K562 (cell line): Measurements from ENCODE around the gene PRAMEF12. TPM values are rescaled to one million over a fixed set of nuclear protein-coding genes. Genes with fewer than 3 reads are reported as not detected.
A peak's percentile ranks its signal among the peaks of the same experiment; 100 is the strongest.

Experiments used
- ADNP ChIP-seq: fragments of 200-800 bp; sonication (Bioruptor generic); IDR thresholded peaks from 2 replicates; pipeline ENCODE4 v1.6.1; 2016; ENCODE audit warnings: missing genetic modification characterization, missing compliant biosample characterization
- BRD9 ChIP-seq: fragments of 450-650 bp; IDR thresholded peaks from 2 replicates; pipeline ENCODE4 v1.6.1; 2018; ENCODE audit warnings: low read depth; ENCODE audit not compliant: partially characterized antibody
- CHD4 ChIP-seq: fragments of 200-600 bp; sonication (generic); IDR thresholded peaks from 3 replicates; pipeline ENCODE4 v1.6.1; 2012; ENCODE audit warnings: low read depth, mild to moderate bottlenecking, mixed read lengths, low read length, inconsistent platforms; ENCODE audit not compliant: insufficient read depth, insufficient replicate concordance, poor library complexity, severe bottlenecking
- DDX20 ChIP-seq: fragments of 450-650 bp; IDR thresholded peaks from 2 replicates; pipeline ENCODE4 v1.6.1; 2016; ENCODE audit warnings: missing genetic modification characterization, low read depth, mild to moderate bottlenecking, missing compliant biosample characterization, moderate library complexity
- FOSL1 ChIP-seq: fragments of 200-800 bp; sonication (Bioruptor generic); conservative IDR thresholded peaks from 2 replicates; pipeline ENCODE4 v1.6.1; 2016; ENCODE audit warnings: missing genetic modification characterization, missing compliant biosample characterization
- MYC ChIP-seq, 2 experiments: fragments of 250-450 bp in 1 of 2; sonication (Bioruptor Pico) in 1 of 2; IDR thresholded peaks; 2 replicates each; pipeline versions ENCODE4 v1.5.1 to v1.6.1; 2012 to 2021; ENCODE audit warnings: low read depth in 2 of 2, borderline replicate concordance in 1 of 2, improper control_type of control experiment in 1 of 2, low read length in 1 of 2, mild to moderate bottlenecking in 1 of 2, moderate library complexity in 1 of 2
- NBN ChIP-seq: fragments of 450-650 bp; IDR thresholded peaks from 2 replicates; pipeline ENCODE4 v1.6.1; 2016; ENCODE audit warnings: low read depth, mild to moderate bottlenecking
- POLR2H ChIP-seq: IDR thresholded peaks from 2 replicates; pipeline ENCODE4 v1.6.1; 2016; ENCODE audit warnings: missing genetic modification characterization, low read depth, mild to moderate bottlenecking, control low read depth, missing compliant biosample characterization, moderate library complexity
- SMARCC2 ChIP-seq: fragments of 450-650 bp; IDR thresholded peaks from 2 replicates; pipeline ENCODE4 v1.6.1; 2017; ENCODE audit warnings: antibody characterized with exemption, moderate library complexity, mild to moderate bottlenecking, low read depth
- ZNF140 ChIP-seq: fragments of 250-450 bp; sonication (Bioruptor Pico); IDR thresholded peaks from 2 replicates; pipeline ENCODE4 v1.8.0; 2021; ENCODE audit warnings: moderate library complexity, mild to moderate bottlenecking, inconsistent platforms
- ZNF143 ChIP-seq: sonication (generic); formaldehyde crosslinking; IDR thresholded peaks from 2 replicates; pipeline ENCODE4 v1.9.0; 2022; ENCODE audit warnings: mild to moderate bottlenecking, missing genetic modification reagents
- polyA plus RNA-seq, 8 experiments: library from polyadenylated mRNA; depleted of rRNA in 4 of 8; stranded (reverse) in 5 of 8; unstranded in 3 of 8; fragments of >200 nt; fragmentation: Nextera tagmentation in 2 of 8; fragmentation: Illumina TruSeq in 1 of 8; extraction: Ambion mirVana in 2 of 8; extraction: Trizol in 1 of 8; gene quantifications; 2 replicates each; pipeline versions ENCODE4 v1.2.1 to v1.2.3, GENCODE V29; 2011 to 2014; ENCODE audit warnings: inconsistent platforms in 1 of 8, missing spikeins in 1 of 8
- total RNA-seq, 7 experiments: library from RNA; depleted of rRNA in 6 of 7; stranded (reverse); fragments of >200 nt in 6 of 7; fragmentation: Illumina TruSeq in 2 of 7; extraction: Trizol in 2 of 7; gene quantifications; 2 replicates each; pipeline versions ENCODE4 v1.2.1 to v1.2.3, GENCODE V29; 2011 to 2021; ENCODE audit warnings: low replicate concordance in 1 of 7
- TF ChIP-seq, protein P1 (sequence below): fragments of 250-450 bp; sonication (Bioruptor Pico); IDR thresholded peaks from 2 replicates; pipeline ENCODE4 v1.8.0; 2022; ENCODE audit warnings: moderate library complexity, mild to moderate bottlenecking, inconsistent platforms
- TF ChIP-seq, protein P2 (sequence below): fragments of 450-650 bp; IDR thresholded peaks from 2 replicates; pipeline ENCODE4 v1.6.1; 2016; ENCODE audit warnings: mild to moderate bottlenecking, moderate library complexity

PRAMEF12 gene
- total and polyA plus RNA-seq, 9 of the 15 experiments (the other 6 are each of a cell fraction or from before 2014, with no cell fraction given): not detected

DNA sequence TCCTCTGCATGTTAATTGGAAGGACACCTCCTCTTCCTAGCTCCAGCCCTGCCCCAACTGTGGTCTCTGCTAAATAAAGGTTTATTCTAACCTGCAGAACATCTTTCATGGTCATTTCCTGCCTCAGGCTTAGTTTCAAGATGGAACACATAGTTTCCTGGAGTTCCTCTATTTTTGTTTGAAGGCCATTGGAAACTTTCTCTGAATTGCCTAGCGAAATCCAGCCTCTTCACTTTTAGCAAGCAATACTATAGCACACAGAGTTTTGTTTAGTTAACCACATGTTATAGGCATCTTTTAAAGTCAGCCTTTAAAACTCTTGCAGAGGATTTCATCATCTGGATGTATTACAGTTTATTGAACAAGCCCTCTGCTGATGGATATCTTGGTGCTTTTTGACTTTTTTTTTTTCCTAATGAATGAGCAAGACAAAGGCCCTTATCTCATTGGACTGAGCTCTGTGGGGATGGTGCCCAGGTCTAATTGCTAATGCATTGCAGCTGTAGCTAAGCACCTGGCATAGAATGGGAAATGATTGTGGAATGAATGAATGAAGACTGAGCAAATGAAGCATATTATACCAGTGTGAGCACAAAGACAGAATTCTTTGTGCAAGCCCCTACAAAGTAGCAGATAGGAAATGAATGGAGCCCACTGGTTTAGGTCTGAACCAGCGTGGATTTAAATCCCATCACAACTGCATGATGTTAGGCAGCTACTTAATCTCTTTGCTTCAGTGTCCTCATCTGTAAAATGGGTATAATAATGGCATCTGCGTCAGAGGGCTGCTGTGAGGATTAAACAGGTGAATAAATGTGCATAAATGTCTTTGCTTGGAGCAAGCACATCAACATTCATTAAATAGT is 28.2 kb upstream of the PRAMEF12 start (continued):
- TF ChIP-seq POLR2H (tag) (peak; percentile 79), FOSL1 (tag) (peak; percentile 76), MYC (IDR thresholded peaks at IDR 0.05; ENCODE audit: low read depth, low read length) (peak; percentile 92), MYC (CRISPR knock-in tag; IDR thresholded peaks at IDR 0.05; ENCODE audit: borderline replicate concordance, low read depth) (0 out of 2 replicates have a peak, but pooled peaks have one; percentile 65), ADNP (peak; percentile 96), DDX20 (tag) (no peak), SMARCC2 (peak; percentile 60; the same call in 1 of the 2 replicates), CHD4 (peak; percentile 87), BRD9 (peak; percentile 38), ZNF140 (CRISPR knock-in tag) (no peak), ZNF143 (CRISPR knock-in tag) (no peak), NBN (peak; percentile 51; the same call in 1 of the 2 replicates)
- TF ChIP-seq, protein P1, sequence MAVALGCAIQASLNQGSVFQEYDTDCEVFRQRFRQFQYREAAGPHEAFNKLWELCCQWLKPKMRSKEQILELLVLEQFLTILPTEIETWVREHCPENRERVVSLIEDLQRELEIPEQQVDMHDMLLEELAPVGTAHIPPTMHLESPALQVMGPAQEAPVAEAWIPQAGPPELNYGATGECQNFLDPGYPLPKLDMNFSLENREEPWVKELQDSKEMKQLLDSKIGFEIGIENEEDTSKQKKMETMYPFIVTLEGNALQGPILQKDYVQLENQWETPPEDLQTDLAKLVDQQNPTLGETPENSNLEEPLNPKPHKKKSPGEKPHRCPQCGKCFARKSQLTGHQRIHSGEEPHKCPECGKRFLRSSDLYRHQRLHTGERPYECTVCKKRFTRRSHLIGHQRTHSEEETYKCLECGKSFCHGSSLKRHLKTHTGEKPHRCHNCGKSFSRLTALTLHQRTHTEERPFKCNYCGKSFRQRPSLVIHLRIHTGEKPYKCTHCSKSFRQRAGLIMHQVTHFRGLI (CRISPR knock-in tag): peak; percentile 60; the same call in 1 of the 2 replicates
- TF ChIP-seq, protein P2, sequence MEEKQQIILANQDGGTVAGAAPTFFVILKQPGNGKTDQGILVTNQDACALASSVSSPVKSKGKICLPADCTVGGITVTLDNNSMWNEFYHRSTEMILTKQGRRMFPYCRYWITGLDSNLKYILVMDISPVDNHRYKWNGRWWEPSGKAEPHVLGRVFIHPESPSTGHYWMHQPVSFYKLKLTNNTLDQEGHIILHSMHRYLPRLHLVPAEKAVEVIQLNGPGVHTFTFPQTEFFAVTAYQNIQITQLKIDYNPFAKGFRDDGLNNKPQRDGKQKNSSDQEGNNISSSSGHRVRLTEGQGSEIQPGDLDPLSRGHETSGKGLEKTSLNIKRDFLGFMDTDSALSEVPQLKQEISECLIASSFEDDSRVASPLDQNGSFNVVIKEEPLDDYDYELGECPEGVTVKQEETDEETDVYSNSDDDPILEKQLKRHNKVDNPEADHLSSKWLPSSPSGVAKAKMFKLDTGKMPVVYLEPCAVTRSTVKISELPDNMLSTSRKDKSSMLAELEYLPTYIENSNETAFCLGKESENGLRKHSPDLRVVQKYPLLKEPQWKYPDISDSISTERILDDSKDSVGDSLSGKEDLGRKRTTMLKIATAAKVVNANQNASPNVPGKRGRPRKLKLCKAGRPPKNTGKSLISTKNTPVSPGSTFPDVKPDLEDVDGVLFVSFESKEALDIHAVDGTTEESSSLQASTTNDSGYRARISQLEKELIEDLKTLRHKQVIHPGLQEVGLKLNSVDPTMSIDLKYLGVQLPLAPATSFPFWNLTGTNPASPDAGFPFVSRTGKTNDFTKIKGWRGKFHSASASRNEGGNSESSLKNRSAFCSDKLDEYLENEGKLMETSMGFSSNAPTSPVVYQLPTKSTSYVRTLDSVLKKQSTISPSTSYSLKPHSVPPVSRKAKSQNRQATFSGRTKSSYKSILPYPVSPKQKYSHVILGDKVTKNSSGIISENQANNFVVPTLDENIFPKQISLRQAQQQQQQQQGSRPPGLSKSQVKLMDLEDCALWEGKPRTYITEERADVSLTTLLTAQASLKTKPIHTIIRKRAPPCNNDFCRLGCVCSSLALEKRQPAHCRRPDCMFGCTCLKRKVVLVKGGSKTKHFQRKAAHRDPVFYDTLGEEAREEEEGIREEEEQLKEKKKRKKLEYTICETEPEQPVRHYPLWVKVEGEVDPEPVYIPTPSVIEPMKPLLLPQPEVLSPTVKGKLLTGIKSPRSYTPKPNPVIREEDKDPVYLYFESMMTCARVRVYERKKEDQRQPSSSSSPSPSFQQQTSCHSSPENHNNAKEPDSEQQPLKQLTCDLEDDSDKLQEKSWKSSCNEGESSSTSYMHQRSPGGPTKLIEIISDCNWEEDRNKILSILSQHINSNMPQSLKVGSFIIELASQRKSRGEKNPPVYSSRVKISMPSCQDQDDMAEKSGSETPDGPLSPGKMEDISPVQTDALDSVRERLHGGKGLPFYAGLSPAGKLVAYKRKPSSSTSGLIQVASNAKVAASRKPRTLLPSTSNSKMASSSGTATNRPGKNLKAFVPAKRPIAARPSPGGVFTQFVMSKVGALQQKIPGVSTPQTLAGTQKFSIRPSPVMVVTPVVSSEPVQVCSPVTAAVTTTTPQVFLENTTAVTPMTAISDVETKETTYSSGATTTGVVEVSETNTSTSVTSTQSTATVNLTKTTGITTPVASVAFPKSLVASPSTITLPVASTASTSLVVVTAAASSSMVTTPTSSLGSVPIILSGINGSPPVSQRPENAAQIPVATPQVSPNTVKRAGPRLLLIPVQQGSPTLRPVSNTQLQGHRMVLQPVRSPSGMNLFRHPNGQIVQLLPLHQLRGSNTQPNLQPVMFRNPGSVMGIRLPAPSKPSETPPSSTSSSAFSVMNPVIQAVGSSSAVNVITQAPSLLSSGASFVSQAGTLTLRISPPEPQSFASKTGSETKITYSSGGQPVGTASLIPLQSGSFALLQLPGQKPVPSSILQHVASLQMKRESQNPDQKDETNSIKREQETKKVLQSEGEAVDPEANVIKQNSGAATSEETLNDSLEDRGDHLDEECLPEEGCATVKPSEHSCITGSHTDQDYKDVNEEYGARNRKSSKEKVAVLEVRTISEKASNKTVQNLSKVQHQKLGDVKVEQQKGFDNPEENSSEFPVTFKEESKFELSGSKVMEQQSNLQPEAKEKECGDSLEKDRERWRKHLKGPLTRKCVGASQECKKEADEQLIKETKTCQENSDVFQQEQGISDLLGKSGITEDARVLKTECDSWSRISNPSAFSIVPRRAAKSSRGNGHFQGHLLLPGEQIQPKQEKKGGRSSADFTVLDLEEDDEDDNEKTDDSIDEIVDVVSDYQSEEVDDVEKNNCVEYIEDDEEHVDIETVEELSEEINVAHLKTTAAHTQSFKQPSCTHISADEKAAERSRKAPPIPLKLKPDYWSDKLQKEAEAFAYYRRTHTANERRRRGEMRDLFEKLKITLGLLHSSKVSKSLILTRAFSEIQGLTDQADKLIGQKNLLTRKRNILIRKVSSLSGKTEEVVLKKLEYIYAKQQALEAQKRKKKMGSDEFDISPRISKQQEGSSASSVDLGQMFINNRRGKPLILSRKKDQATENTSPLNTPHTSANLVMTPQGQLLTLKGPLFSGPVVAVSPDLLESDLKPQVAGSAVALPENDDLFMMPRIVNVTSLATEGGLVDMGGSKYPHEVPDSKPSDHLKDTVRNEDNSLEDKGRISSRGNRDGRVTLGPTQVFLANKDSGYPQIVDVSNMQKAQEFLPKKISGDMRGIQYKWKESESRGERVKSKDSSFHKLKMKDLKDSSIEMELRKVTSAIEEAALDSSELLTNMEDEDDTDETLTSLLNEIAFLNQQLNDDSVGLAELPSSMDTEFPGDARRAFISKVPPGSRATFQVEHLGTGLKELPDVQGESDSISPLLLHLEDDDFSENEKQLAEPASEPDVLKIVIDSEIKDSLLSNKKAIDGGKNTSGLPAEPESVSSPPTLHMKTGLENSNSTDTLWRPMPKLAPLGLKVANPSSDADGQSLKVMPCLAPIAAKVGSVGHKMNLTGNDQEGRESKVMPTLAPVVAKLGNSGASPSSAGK: peak; percentile 59; the same call in 1 of the 2 replicates
